ENCODE measurements around the gene CPNE7. TPM values are rescaled to one million over a fixed set of nuclear protein-coding genes. Genes with fewer than 3 reads are reported as not detected.

The CPNE7 gene
- total and polyA plus RNA-seq, 2 experiments from 2014 or later = 1.6 to 2.2 TPM

DNA sequence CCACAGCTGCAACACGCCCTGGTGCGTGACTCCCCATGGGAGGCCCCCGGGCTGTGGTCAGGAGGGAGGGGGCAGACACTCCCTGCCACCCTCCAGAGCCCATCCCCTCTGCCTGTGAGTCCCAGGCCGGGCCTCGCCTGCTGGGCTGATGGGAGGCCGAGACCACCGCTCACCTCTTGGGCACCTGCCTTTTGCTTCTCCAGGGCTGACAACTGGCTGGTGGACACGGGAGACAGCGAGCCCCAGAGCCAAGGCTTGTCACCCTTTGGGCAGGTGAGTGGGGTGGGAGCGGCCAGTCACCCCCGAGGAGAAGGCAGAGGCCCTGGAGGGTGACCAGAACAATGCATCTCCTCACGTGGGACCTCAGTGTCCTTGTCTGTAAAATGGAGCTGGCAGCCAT, 61.1 kb downstream of the CPNE7 start:
- Histone ChIP-seq H3K27ac (no peak overlapping the region), H3K27me3 (peaks cover 12% of the 10 kb centered on the region), H3K36me3 (no peaks in the 10 kb centered on the region), H3K4me1 (ENCODE audit: low read depth) (peaks cover 7% of the 10 kb centered on the region), H3K9me3 (ENCODE audit: low read depth) (no peaks in the 10 kb centered on the region), H3K4me3 (no peak overlapping the region)
- DNase-seq (ENCODE audit: low read depth in 1 of 2, low spot score in 1 of 2) = no peak
- TF ChIP-seq, protein P1, sequence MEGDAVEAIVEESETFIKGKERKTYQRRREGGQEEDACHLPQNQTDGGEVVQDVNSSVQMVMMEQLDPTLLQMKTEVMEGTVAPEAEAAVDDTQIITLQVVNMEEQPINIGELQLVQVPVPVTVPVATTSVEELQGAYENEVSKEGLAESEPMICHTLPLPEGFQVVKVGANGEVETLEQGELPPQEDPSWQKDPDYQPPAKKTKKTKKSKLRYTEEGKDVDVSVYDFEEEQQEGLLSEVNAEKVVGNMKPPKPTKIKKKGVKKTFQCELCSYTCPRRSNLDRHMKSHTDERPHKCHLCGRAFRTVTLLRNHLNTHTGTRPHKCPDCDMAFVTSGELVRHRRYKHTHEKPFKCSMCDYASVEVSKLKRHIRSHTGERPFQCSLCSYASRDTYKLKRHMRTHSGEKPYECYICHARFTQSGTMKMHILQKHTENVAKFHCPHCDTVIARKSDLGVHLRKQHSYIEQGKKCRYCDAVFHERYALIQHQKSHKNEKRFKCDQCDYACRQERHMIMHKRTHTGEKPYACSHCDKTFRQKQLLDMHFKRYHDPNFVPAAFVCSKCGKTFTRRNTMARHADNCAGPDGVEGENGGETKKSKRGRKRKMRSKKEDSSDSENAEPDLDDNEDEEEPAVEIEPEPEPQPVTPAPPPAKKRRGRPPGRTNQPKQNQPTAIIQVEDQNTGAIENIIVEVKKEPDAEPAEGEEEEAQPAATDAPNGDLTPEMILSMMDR (IDR thresholded peaks at IDR 0.05; ENCODE audit: low read depth, low read length) = no peak

DNA sequence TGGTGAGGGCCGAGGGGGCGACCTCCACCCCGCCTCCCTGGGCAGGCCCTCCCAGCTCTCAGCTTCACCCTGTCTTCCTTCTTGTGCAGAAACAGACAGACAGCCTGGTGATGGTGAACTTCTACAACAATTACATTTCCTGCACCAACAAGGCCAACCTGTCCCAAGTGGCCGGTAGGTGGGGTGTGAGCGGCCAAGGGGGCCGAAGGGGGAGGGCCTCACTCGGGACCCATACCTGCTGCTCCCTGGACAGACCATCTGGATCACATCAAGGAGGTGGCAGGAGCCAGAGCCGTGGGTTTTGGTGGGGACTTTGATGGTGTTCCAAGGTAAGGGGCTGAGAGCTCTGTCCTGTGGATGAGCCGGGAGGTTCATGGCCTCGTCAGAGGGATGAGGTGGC, 61.8 kb downstream of the CPNE7 start:
- TF ChIP-seq, protein P1 (IDR thresholded peaks at IDR 0.05; ENCODE audit: low read depth, low read length) = no peak
- DNase-seq (ENCODE audit: low read depth in 1 of 2, low spot score in 1 of 2) = no peak
- H3K4me3 ChIP-seq = no peak overlapping the region

GRCh38 chr16:89638455-89638854, 62.9 kb downstream of the CPNE7 start:
- Histone ChIP-seq H3K9me3 (ENCODE audit: low read depth) (no peaks in the 10 kb centered on the region), H3K36me3 (no peaks in the 10 kb centered on the region), H3K4me3 (no peak overlapping the region), H3K27ac (no peak overlapping the region), H3K4me1 (ENCODE audit: low read depth) (peaks cover 7% of the 10 kb centered on the region), H3K27me3 (peaks cover 9% of the 10 kb centered on the region)
- DNase-seq (ENCODE audit: low read depth in 1 of 2, low spot score in 1 of 2) = no peak
- TF ChIP-seq, protein P1 (IDR thresholded peaks at IDR 0.05; ENCODE audit: low read depth, low read length) = no peak

More for the DNA sequence above, 61.8 kb downstream of the CPNE7 start:
- no peaks in the 10 kb centered on the region for H3K9me3 ChIP-seq (ENCODE audit: low read depth)
- H3K36me3 ChIP-seq = no peaks in the 10 kb centered on the region
- H3K4me1 ChIP-seq (ENCODE audit: low read depth) = peaks cover 7% of the 10 kb centered on the region
- H3K27me3 ChIP-seq = peaks cover 12% of the 10 kb centered on the region
- no peak overlapping the region for H3K27ac ChIP-seq

DNA sequence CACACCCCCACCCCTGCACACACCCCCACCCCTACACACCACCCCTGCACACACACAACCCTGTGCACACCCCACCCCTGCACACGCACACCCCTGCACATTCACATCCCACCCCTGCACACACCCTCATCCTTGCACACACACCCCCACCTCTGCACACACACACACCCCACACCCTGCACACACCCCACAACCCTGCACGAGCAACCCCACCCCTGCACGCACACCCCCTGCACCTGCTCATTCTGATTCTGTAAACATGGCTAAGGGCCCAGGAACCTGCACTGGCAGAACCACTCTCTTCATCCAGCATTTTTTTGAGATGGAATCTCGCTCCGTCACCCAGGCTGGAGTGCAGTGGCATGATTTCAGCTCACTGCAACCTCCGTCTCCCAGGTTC, 63.8 kb downstream of the CPNE7 start:
- H3K4me3 ChIP-seq = no peak overlapping the region
- H3K36me3 ChIP-seq = no peaks in the 10 kb centered on the region
- H3K9me3 ChIP-seq (ENCODE audit: low read depth) = no peaks in the 10 kb centered on the region
- TF ChIP-seq, protein P1 (IDR thresholded peaks at IDR 0.05; ENCODE audit: low read depth, low read length) = no peak
- peaks cover 7% of the 10 kb centered on the region for H3K4me1 ChIP-seq (ENCODE audit: low read depth)
- H3K27ac ChIP-seq = no peak overlapping the region
- DNase-seq (ENCODE audit: low read depth in 1 of 2, low spot score in 1 of 2) = no peak
- H3K27me3 ChIP-seq = no peaks in the 10 kb centered on the region

GRCh38 chr16:89641458-89642119, 66.0 kb downstream of the CPNE7 start:
- peaks cover 7% of the 10 kb centered on the region for H3K4me1 ChIP-seq (ENCODE audit: low read depth)
- H3K27me3 ChIP-seq = no peaks in the 10 kb centered on the region
- H3K27ac ChIP-seq = no peak overlapping the region
- H3K9me3 ChIP-seq (ENCODE audit: low read depth) = no peaks in the 10 kb centered on the region
- TF ChIP-seq, protein P1 (IDR thresholded peaks at IDR 0.05; ENCODE audit: low read depth, low read length) = no peak
- no peak overlapping the region for H3K4me3 ChIP-seq
- peaks cover 9% of the 10 kb centered on the region for H3K36me3 ChIP-seq
- DNase-seq (ENCODE audit: low read depth in 1 of 2, low spot score in 1 of 2) = no peak

Measured in cardiac muscle cell (in vitro differentiated cells and primary cell).